ENCODE measurements around the gene TVP23C.
A peak's percentile ranks its signal among the peaks of the same experiment; 100 is the strongest.

TVP23C gene

GRCh38 chr17:15494821-15495220 is 68.5 kb downstream of the TVP23C start:
- no peak for DNase-seq

GRCh38 chr17:15493693-15494035 is 69.6 kb downstream of the TVP23C start:
- no peak for DNase-seq

- no peak for DNase-seq
Measured at GRCh38 chr17:15492791-15493692, 70.2 kb downstream of the TVP23C start.

GRCh38 chr17:15492186-15492585 is 71.1 kb downstream of the TVP23C start:
- DNase-seq, result no peak

- DNase-seq, result peak; percentile 85
Measured at GRCh38 chr17:15490634-15491261, 72.5 kb downstream of the TVP23C start.

- no peak for DNase-seq
Measured at GRCh38 chr17:15488557-15488956, 74.7 kb downstream of the TVP23C start.

GRCh38 chr17:15485045-15485444 is 78.2 kb downstream of the TVP23C start:
- DNase-seq, result no peak

- DNase-seq, result no peak
Measured at GRCh38 chr17:15483431-15483830, 79.9 kb downstream of the TVP23C start.

GRCh38 chr17:15482476-15482875 is 80.8 kb downstream of the TVP23C start:
- DNase-seq, result no peak

GRCh38 chr17:15481481-15481880 is 81.8 kb downstream of the TVP23C start:
- no peak for DNase-seq

GRCh38 chr17:15480204-15480603 is 83.1 kb downstream of the TVP23C start:
- no peak for DNase-seq

GRCh38 chr17:15479703-15480102 is 83.6 kb downstream of the TVP23C start:
- no peak for DNase-seq

- DNase-seq, result no peak
Measured at GRCh38 chr17:15478845-15479244, 84.4 kb downstream of the TVP23C start.

- peak; percentile 56 for DNase-seq
Measured at GRCh38 chr17:15475631-15476354, 87.5 kb downstream of the TVP23C start.

GRCh38 chr17:15472891-15473290 is 90.4 kb downstream of the TVP23C start:
- no peak for DNase-seq

- DNase-seq, result no peak
Measured at GRCh38 chr17:15470536-15470935, 92.7 kb downstream of the TVP23C start.

- DNase-seq, result peak; percentile 83
Measured at GRCh38 chr17:15469260-15469659, 94.0 kb downstream of the TVP23C start.

- DNase-seq, result no peak
Measured at GRCh38 chr17:15468126-15468525, 95.2 kb downstream of the TVP23C start.

GRCh38 chr17:15467592-15467991 is 95.7 kb downstream of the TVP23C start, which contains the start of gene CDRT4:
Gene CDRT4, minus strand, starts transcription at chr17:15467621. Its CDS starts 27,383 bp downstream, at chr17:15440238.
- no peak for DNase-seq

- DNase-seq, result no peak
Measured at GRCh38 chr17:15466131-15466530, 97.2 kb downstream of the TVP23C start.

- DNase-seq, result no peak
Measured at GRCh38 chr17:15465045-15465701, 98.1 kb downstream of the TVP23C start.

GRCh38 chr17:15464231-15464985 is 98.9 kb downstream of the TVP23C start:
- no peak for DNase-seq
